VCaP (cell line): Measurements from ENCODE around the gene SREBF2.
A peak's percentile ranks its signal among the peaks of the same experiment; 100 is the strongest.

Experiments
- H3K27ac ChIP-seq: fragments of 450-650 bp; 2 replicates; pipeline ENCODE4 v1.5.1; 2017
- CTCF ChIP-seq: fragments of 450-650 bp; conservative IDR thresholded peaks from 2 replicates; pipeline ENCODE4 v1.5.1; 2017; ENCODE audit warnings: mild to moderate bottlenecking, moderate library complexity

SREBF2 gene

DNA sequence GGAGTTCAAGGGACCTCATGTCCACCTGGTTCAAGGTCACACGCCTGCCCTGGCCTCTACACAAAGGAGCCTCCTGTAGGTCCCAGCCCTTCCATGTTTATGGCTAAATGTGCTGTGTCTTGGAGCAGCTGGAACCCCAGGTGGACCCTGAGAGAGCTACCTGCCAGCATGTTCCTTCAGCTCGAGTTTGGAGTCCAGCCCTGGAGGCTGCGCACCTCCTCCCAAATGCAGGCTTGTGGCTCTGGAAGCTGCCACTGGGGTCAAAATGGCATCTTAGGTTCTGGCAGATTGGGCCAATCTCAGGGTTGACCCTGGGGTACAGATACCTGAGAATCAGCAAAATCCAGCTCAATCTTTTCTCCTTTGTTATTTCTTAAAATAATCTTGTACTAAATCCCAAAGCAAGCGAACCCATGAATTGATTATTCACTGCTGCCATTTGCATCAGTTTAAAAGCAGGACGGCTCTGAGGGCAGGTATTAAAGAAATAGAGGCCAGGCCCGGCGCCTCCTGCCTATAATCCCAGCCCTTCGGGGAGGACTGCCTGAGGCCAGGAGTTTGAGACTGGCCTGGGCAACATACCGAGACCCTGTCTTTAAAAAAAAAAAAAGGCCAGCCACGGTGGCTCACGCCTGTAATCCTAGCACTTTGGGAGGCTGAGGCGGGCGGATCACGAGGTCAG, 90.8 kb downstream of the SREBF2 start:
- no peak overlapping the region for H3K27ac ChIP-seq
- TF ChIP-seq CTCF = no peak

DNA sequence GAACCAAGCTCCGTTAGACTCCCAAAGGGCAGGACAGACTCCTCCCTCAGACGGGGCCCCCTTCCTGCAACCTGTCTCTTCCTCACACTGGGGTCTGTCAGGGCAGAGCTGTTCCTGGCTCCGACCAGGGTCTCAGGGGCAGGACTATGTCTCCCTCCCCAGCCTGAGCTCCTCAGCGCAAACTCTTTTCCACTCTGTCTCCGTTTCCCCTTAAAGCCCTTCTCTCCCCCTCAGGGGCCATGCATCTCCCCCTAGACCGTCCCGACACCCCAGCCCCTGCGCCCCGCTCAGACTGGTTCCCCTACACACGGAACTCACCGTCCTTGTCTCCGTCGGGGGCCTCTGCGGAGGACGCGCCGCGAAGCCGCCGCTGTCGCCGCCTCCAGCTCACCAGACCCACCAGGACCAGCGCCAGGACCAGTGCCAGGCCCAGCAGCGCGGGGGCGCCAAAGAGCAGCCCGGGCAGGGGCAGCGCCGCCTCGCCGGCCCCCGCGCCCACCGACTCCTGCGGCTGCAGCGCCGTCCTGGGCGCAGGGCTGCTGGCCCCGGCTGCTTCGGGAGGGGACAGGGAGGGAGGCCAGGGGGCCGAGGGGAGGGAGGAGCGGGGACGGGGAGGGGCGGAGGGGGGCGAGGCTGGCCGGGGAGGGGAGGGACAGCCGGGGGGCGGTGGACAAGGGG, 93.0 kb downstream of the SREBF2 start:
- H3K27ac ChIP-seq = peak overlapping the region; percentile 10; the same call in 1 of the 2 replicates
- peak; percentile 96 for TF ChIP-seq CTCF

GRCh38 chr22:41927813-41928212, 94.9 kb downstream of the SREBF2 start:
- H3K27ac ChIP-seq = no peak overlapping the region
- TF ChIP-seq CTCF = no peak

DNA sequence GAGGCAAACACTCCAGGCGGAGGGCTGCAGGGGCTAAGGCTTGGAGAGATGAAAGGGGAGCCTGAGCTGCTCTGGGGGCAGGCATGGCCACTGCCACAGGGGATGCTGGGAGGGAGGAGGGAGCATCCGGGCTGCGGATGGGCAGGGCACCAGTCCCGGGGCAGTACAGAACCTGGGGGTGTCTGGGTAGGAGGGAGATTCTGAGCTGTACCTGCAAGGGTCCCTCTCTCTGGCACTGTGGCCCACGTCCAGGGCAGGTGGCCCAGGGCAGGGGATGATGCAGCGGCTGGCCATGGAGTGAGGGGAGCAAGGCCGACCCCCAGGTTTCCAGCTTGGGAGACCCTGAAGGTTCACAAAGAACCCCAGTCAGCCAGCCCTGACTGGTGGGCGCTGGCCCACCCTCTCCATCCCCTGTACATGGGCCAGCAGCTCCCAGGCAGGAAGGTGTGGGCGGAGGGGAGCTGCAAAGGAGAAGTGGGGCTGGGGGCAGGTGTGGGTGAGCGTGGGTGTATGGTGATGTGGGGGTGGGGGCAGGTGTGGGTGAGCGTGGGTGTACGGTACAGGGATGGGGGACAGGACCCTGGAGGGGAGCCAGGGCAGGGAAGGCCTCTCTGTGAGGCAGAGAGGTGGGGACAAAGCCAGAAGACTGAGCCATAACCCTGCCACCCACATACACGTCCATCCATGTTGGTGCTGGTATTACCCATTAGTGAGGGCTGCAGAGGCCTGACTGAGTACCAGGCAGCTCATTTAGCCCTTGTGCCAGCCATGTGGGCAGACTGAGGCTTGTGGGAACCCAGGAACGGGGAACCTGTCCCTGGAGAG, 95.9 kb downstream of the SREBF2 start:
- no peak overlapping the region for H3K27ac ChIP-seq
- no peak for TF ChIP-seq CTCF

GRCh38 chr22:41929418-41929810, 96.5 kb downstream of the SREBF2 start:
- no peak overlapping the region for H3K27ac ChIP-seq
- TF ChIP-seq CTCF = no peak

DNA sequence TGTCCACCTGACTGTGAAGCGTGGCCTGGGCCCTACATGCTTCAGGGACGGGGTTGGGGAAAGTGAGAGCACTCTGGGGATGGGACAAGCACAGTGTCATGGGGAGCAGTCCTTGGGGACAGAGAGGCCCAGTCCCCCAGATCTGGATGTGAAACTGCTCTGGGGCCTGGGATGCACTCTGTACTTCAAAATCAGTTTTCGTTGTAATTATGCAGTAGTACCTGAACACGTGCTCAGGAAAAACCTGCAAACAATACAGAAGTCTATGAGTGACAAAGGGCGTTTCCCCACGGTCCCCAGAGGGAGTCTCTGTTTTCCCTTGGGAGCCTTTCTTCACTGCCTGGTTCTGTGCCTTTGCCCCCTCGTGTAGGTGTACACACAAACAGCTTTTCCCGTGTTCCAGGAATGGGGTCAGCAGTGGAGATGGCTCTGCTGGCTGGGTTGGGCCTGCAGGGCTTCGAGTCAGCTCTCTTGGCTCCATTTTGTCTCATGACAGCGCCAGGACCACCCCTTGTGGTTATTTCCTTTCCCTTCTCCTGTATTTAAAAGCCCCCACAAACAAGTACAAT, 98.9 kb downstream of the SREBF2 start:
- no peak overlapping the region for H3K27ac ChIP-seq
- TF ChIP-seq CTCF = no peak

- no peak for TF ChIP-seq CTCF
- no peak overlapping the region for H3K27ac ChIP-seq
Measured at GRCh38 chr22:41932353-41932752, 99.4 kb downstream of the SREBF2 start.
